OCI-LY1 (cell line): ENCODE data around the gene DDX10.

Experiments used
- H2AFZ ChIP-seq: fragments of 200-600 bp; sonication (generic), shearing (Covaris generic); 2 replicates; pipeline ENCODE4 v1.6.0; 2014; ENCODE audit warnings: antibody characterized with exemption, mild to moderate bottlenecking, low read length
- H3F3A ChIP-seq: fragments of 200-600 bp; sonication (generic), shearing (Covaris generic); 2 replicates; pipeline ENCODE4 v1.6.0; 2014; ENCODE audit warnings: mild to moderate bottlenecking, antibody characterized with exemption, low read length, moderate library complexity; ENCODE audit not compliant: insufficient read depth
- H3K27ac ChIP-seq: fragments of 200-600 bp; sonication (generic); 2 replicates; pipeline ENCODE4 v1.5.1; 2014; ENCODE audit warnings: low read length, mixed run types, mild to moderate bottlenecking, low read depth; ENCODE audit not compliant: poor library complexity, severe bottlenecking
- H3K27me3 ChIP-seq: fragments of 200-600 bp; sonication (generic); 2 replicates; pipeline ENCODE4 v1.6.0; 2014; ENCODE audit warnings: antibody characterized with exemption, mild to moderate bottlenecking, low read length, moderate library complexity; ENCODE audit not compliant: insufficient read depth
- H3K36me3 ChIP-seq: fragments of 200-600 bp; sonication (generic); 2 replicates; pipeline ENCODE4 v1.6.1; 2014; ENCODE audit warnings: mild to moderate bottlenecking, antibody characterized with exemption, low read length, moderate library complexity, mixed read lengths; ENCODE audit not compliant: insufficient read depth
- H3K4me1 ChIP-seq: fragments of 200-600 bp; sonication (generic); 2 replicates; pipeline ENCODE4 v1.5.1; 2014; ENCODE audit warnings: mild to moderate bottlenecking, low read length, moderate library complexity; ENCODE audit not compliant: insufficient read depth, severe bottlenecking
- H3K4me2 ChIP-seq: fragments of 200-600 bp; sonication (generic), shearing (Covaris generic); 2 replicates; pipeline ENCODE4 v1.6.1; 2014; ENCODE audit warnings: low read length
- H3K4me3 ChIP-seq: fragments of 200-600 bp; sonication (generic); 2 replicates; pipeline ENCODE4 v1.5.1; 2014; ENCODE audit warnings: low read length, low read depth, mild to moderate bottlenecking, mixed read lengths; ENCODE audit not compliant: poor library complexity, severe bottlenecking
- H3K79me2 ChIP-seq: fragments of 200-600 bp; shearing (Covaris generic); 2 replicates; pipeline ENCODE4 v1.6.1; 2016; ENCODE audit warnings: mixed run types, low read length, mixed read lengths; ENCODE audit not compliant: insufficient read depth
- H3K9ac ChIP-seq: fragments of 200-600 bp; sonication (generic), shearing (Covaris generic); 2 replicates; pipeline ENCODE4 v1.6.1; 2014; ENCODE audit warnings: mild to moderate bottlenecking, low read length, mixed read lengths
- H3K9me2 ChIP-seq: fragments of 200-600 bp; sonication (generic), shearing (Covaris generic); 2 replicates; pipeline ENCODE4 v1.6.1; 2014; ENCODE audit warnings: low read depth, mild to moderate bottlenecking, low read length, mixed read lengths
- H3K9me3 ChIP-seq: fragments of 200-600 bp; shearing (Covaris generic); 2 replicates; pipeline ENCODE4 v1.6.1; 2014; ENCODE audit warnings: low read length, mixed read lengths
- H4K20me1 ChIP-seq: fragments of 200-600 bp; sonication (generic), shearing (Covaris generic); 2 replicates; pipeline ENCODE4 v1.6.0; 2016; ENCODE audit warnings: mild to moderate bottlenecking, low read length; ENCODE audit not compliant: insufficient read depth
- EZH2 ChIP-seq: fragments of 200-600 bp; sonication (generic), shearing (Covaris generic); IDR thresholded peaks from 2 replicates; pipeline ENCODE4 v1.8.0; 2017; ENCODE audit warnings: borderline replicate concordance, mixed run types, mild to moderate bottlenecking, antibody characterized with exemption, low read length, moderate library complexity, mixed read lengths
- TF ChIP-seq, protein P1 (sequence below): fragments of 200-600 bp; sonication (generic), shearing (Covaris generic); IDR thresholded peaks from 2 replicates; pipeline ENCODE4 v1.5.1; 2017; ENCODE audit warnings: mild to moderate bottlenecking, antibody characterized with exemption, low read length, moderate library complexity, mixed read lengths

The DDX10 gene

DNA sequence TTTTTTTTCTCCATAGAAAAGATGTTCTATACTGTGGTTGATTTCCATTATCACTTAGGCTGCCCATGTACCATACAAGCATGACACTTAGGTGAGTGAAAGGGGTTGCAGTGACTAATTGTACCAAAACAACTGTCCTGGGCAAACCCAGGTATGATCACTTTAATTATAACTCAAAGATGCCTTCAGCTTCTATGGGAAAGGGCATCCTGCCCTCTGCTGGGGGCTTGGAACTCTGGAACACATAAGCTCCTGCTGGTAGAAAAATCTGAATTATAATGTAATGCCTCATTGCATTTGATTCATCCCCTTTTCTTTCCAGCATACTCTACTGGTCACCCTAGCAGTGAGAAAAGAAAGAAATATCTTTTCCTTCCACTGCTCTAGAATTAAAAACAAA, 206.3 kb downstream of the DDX10 start:
- Histone ChIP-seq H3K9ac (no peak overlapping the region), H3K9me3 (no peaks in the 10 kb centered on the region), H3K4me1 (no peaks in the 10 kb centered on the region), H4K20me1 (no peaks in the 10 kb centered on the region), H3F3A (no peaks in the 10 kb centered on the region), H3K27ac (no peak overlapping the region), H3K36me3 (no peaks in the 10 kb centered on the region), H3K4me2 (no peak overlapping the region), H3K27me3 (no peaks in the 10 kb centered on the region), H3K9me2 (no peaks in the 10 kb centered on the region), H2AFZ (no peak overlapping the region), H3K4me3 (no peak overlapping the region), H3K79me2 (no peaks in the 10 kb centered on the region)
- TF ChIP-seq EZH2 = no peak
- TF ChIP-seq, protein P1, sequence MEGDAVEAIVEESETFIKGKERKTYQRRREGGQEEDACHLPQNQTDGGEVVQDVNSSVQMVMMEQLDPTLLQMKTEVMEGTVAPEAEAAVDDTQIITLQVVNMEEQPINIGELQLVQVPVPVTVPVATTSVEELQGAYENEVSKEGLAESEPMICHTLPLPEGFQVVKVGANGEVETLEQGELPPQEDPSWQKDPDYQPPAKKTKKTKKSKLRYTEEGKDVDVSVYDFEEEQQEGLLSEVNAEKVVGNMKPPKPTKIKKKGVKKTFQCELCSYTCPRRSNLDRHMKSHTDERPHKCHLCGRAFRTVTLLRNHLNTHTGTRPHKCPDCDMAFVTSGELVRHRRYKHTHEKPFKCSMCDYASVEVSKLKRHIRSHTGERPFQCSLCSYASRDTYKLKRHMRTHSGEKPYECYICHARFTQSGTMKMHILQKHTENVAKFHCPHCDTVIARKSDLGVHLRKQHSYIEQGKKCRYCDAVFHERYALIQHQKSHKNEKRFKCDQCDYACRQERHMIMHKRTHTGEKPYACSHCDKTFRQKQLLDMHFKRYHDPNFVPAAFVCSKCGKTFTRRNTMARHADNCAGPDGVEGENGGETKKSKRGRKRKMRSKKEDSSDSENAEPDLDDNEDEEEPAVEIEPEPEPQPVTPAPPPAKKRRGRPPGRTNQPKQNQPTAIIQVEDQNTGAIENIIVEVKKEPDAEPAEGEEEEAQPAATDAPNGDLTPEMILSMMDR = peak; percentile 48

DNA sequence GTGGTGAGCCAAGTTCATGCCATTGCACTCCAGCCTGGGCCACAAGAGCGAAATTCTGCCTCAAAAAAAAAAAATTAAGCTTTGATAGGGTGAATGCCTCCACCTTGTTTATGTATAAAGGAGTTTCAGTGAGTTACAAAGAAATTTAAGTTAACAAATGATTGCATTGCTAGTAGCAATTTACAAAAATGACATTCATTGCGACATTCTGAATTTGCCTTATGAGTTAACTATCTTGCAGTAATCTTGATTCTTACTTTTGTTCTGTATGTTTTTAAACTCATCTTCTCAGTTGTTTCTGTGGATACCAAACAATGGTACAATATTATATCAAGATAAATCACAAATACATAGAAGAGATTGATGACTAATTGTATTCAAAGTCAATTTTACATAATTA, 207.0 kb downstream of the DDX10 start:
- Histone ChIP-seq H3K4me2 (no peak overlapping the region), H3K4me1 (no peaks in the 10 kb centered on the region), H3K27ac (no peak overlapping the region), H3K27me3 (no peaks in the 10 kb centered on the region), H3K9ac (no peak overlapping the region), H2AFZ (no peak overlapping the region), H3K9me3 (no peaks in the 10 kb centered on the region), H3K9me2 (no peaks in the 10 kb centered on the region), H4K20me1 (no peaks in the 10 kb centered on the region), H3F3A (no peaks in the 10 kb centered on the region), H3K4me3 (no peak overlapping the region), H3K79me2 (no peaks in the 10 kb centered on the region), H3K36me3 (no peaks in the 10 kb centered on the region)
- no peak for TF ChIP-seq EZH2
- TF ChIP-seq, protein P1 = no peak

DNA sequence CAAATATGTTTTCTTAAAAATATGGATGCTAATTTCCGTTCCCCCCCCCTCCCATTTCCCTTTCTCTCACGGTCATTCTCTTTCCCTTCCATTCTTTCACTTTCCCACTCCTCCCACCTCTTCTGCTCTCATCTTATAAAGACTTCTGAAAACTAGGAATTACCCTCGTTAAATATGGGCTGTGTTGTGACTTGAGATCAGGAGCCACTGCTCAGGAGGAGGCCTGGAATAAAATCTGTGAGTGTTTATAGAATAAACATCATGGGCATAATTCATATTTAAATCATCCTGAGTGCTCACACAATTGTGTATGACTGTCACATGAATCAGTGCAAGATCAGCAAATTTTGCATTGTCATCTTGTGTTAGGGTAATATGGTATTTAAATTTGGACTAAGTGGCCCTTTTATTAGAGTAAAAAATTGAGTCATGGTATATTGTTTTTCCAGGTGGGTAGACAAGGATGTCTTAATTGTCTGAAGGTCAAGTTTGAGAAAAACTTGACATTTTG, 208.0 kb downstream of the DDX10 start:
- H3K9ac ChIP-seq = no peak overlapping the region
- no peaks in the 10 kb centered on the region for H3K4me1 ChIP-seq
- H3K9me3 ChIP-seq = no peaks in the 10 kb centered on the region
- no peak overlapping the region for H3K27ac ChIP-seq
- H3F3A ChIP-seq = no peaks in the 10 kb centered on the region
- no peak overlapping the region for H3K4me3 ChIP-seq
- TF ChIP-seq, protein P1 = no peak
- TF ChIP-seq EZH2 = no peak
- H3K79me2 ChIP-seq = no peaks in the 10 kb centered on the region
- H3K27me3 ChIP-seq = no peaks in the 10 kb centered on the region
- no peaks in the 10 kb centered on the region for H4K20me1 ChIP-seq
- no peaks in the 10 kb centered on the region for H3K9me2 ChIP-seq
- H3K36me3 ChIP-seq = no peaks in the 10 kb centered on the region
- no peak overlapping the region for H3K4me2 ChIP-seq
- H2AFZ ChIP-seq = no peak overlapping the region
